Neural progenitor cell (in vitro differentiated cells): ENCODE measurements around the gene PEAR1. TPM values are rescaled to one million over a fixed set of nuclear protein-coding genes. Genes with fewer than 3 reads are reported as not detected.

Experiments used
- DNase-seq: peaks from one replicate; pipeline ENCODE4 v3.0.0-alpha.2; 2016; ENCODE audit warnings: low spot score
- H2AFZ ChIP-seq: fragments of 200-600 bp; sonication (generic); replicated peaks from 2 replicates; pipeline ENCODE4 v1.6.1; 2016; ENCODE audit warnings: antibody characterized with exemption
- H3F3A ChIP-seq: fragments of 200-600 bp; sonication (generic); 2 replicates; pipeline ENCODE4 v1.6.1; 2016; ENCODE audit warnings: antibody characterized with exemption, low read depth
- H3K27ac ChIP-seq: fragments of 200-600 bp; sonication (generic); 2 replicates; pipeline ENCODE4 v1.5.1; 2016; ENCODE audit warnings: mild to moderate bottlenecking
- H3K27me3 ChIP-seq: fragments of 200-600 bp; sonication (generic); 2 replicates; pipeline ENCODE4 v1.6.1; 2016; ENCODE audit warnings: mild to moderate bottlenecking, moderate library complexity
- H3K36me3 ChIP-seq: fragments of 200-600 bp; sonication (generic); 2 replicates; pipeline ENCODE4 v1.5.1; 2016
- H3K4me1 ChIP-seq: fragments of 200-600 bp; sonication (generic); 2 replicates; pipeline ENCODE4 v1.6.1; 2016; ENCODE audit warnings: mixed run types
- H3K4me2 ChIP-seq: fragments of 200-600 bp; sonication (generic); 2 replicates; pipeline ENCODE4 v1.6.1; 2016
- H3K4me3 ChIP-seq: fragments of 200-600 bp; sonication (generic); 2 replicates; pipeline ENCODE4 v1.5.1; 2016
- H3K79me2 ChIP-seq: fragments of 200-600 bp; sonication (generic); 2 replicates; pipeline ENCODE4 v1.6.1; 2016; ENCODE audit warnings: low read depth
- H3K9ac ChIP-seq: fragments of 200-600 bp; sonication (generic); 2 replicates; pipeline ENCODE4 v1.6.1; 2016
- H3K9me3 ChIP-seq: fragments of 200-600 bp; sonication (generic); 2 replicates; pipeline ENCODE4 v1.5.1; 2016; ENCODE audit warnings: low read depth
- H4K20me1 ChIP-seq: fragments of 200-600 bp; sonication (generic); 2 replicates; pipeline ENCODE4 v1.6.1; 2016; ENCODE audit warnings: low read depth
- H3K27ac Mint-ChIP-seq: 3 replicates; pipeline ENCODE4 v1.8.0; 2021; ENCODE audit warnings: mixed read lengths
- H3K27me3 Mint-ChIP-seq: 2 replicates; pipeline ENCODE4 v1.8.0; 2022; ENCODE audit warnings: low read depth, mild to moderate bottlenecking, inconsistent platforms, moderate library complexity, mixed read lengths; ENCODE audit not compliant: insufficient read depth
- H3K36me3 Mint-ChIP-seq: 3 replicates; pipeline ENCODE4 v1.8.0; 2021; ENCODE audit warnings: mixed read lengths
- H3K4me1 Mint-ChIP-seq: 3 replicates; pipeline ENCODE4 v1.8.0; 2021; ENCODE audit warnings: mixed read lengths
- H3K4me3 Mint-ChIP-seq: 3 replicates; pipeline ENCODE4 v1.8.0; 2021; ENCODE audit warnings: mild to moderate bottlenecking, moderate library complexity, mixed read lengths
- H3K9me3 Mint-ChIP-seq: 3 replicates; pipeline ENCODE4 v1.8.0; 2020; ENCODE audit warnings: mixed read lengths
- EZH2 ChIP-seq: fragments of 200-600 bp; sonication (generic); IDR thresholded peaks from 2 replicates; pipeline ENCODE4 v1.6.1; 2017; ENCODE audit warnings: antibody characterized with exemption, mild to moderate bottlenecking, moderate library complexity
- EZH2phosphoT487 ChIP-seq: fragments of 200-600 bp; sonication (generic); IDR thresholded peaks from 2 replicates; pipeline ENCODE4 v1.6.1; 2017; ENCODE audit warnings: antibody characterized with exemption
- total RNA-seq: library from RNA; depleted of rRNA; stranded (reverse); fragments of >200 nt; gene quantifications from 2 replicates; pipeline ENCODE4 v1.2.3, GENCODE V29; 2015; ENCODE audit warnings: low replicate concordance
- TF ChIP-seq, protein P1 (sequence below): fragments of 200-600 bp; sonication (generic); IDR thresholded peaks from 2 replicates; pipeline ENCODE4 v1.5.1; 2017; ENCODE audit warnings: antibody characterized with exemption, mild to moderate bottlenecking

PEAR1 gene
- total RNA-seq, 1 donor from 2014 or later: not detected

DNA sequence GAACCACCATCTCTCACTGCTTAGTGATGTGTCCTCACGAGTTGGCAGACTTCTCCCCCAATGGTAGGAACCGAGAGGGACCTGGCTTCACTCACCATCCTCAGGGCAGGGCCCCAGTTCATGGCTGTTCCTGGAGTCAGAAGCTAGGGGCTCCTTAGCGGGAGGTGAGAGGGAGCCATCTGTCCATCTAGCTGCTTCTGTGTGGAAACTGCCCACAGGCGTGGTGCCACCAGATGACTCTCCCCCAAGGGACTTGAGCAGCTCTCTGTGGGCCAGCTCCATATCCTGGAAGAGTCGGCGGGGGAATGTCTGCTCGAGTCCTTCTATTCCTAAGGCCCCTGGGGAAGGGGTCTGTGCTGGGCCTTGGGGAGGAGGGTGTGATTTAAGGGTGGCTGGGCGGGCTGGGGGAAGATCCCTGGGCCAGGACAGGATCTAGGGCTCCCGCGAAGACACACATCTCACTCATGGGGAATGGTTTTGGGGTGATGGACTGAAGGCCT, 43.3 kb downstream of the PEAR1 start:
- Histone ChIP-seq H3K79me2 (no peaks in the 10 kb centered on the region), H3K9me3 (no peaks in the 10 kb centered on the region), H3K9ac (no peak overlapping the region), H3K36me3 (no peaks in the 10 kb centered on the region), H2AFZ (no peak overlapping the region), H3K4me2 (no peak overlapping the region), H3K27me3 (peaks cover 3% of the 10 kb centered on the region), H3K27ac (no peak overlapping the region), H3K4me1 (peaks cover 11% of the 10 kb centered on the region), H3F3A (no peaks in the 10 kb centered on the region), H3K4me3 (no peak overlapping the region), H4K20me1 (peaks cover 10% of the 10 kb centered on the region)
- Mint-ChIP-seq H3K27me3 (peaks cover 12% of the 10 kb centered on the region), H3K27ac (no peak overlapping the region), H3K9me3 (no peaks in the 10 kb centered on the region), H3K36me3 (peaks cover 26% of the 10 kb centered on the region), H3K4me3 (no peak overlapping the region), H3K4me1 (peaks cover 9% of the 10 kb centered on the region)
- TF ChIP-seq EZH2phosphoT487 (no peak), EZH2 (no peak)
- TF ChIP-seq, protein P1, sequence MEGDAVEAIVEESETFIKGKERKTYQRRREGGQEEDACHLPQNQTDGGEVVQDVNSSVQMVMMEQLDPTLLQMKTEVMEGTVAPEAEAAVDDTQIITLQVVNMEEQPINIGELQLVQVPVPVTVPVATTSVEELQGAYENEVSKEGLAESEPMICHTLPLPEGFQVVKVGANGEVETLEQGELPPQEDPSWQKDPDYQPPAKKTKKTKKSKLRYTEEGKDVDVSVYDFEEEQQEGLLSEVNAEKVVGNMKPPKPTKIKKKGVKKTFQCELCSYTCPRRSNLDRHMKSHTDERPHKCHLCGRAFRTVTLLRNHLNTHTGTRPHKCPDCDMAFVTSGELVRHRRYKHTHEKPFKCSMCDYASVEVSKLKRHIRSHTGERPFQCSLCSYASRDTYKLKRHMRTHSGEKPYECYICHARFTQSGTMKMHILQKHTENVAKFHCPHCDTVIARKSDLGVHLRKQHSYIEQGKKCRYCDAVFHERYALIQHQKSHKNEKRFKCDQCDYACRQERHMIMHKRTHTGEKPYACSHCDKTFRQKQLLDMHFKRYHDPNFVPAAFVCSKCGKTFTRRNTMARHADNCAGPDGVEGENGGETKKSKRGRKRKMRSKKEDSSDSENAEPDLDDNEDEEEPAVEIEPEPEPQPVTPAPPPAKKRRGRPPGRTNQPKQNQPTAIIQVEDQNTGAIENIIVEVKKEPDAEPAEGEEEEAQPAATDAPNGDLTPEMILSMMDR: no peak
- no peak for DNase-seq

DNA sequence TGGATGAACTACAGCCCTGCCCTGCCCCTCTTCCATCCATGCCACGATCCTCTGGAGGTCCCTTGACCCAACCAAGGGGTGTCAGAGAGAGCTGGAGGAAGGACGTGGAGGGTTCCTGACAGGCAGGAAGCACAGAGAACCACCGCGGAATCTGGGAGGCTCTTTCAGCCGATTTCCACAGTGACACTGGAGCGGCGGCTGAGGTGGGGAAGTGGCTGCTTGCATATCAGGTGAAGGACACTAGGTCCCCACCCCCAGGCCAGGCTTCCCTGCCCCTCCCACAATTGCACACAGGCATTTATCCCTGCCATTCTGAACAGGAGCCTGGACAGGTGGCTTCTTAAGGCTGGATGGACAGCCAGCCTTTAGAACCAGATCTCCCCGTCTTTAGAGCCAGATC, 44.4 kb downstream of the PEAR1 start:
- H3K27me3 ChIP-seq: no peaks in the 10 kb centered on the region
- H3K9me3 Mint-ChIP-seq: no peaks in the 10 kb centered on the region
- H3K4me3 Mint-ChIP-seq: no peak overlapping the region
- DNase-seq: no peak
- no peaks in the 10 kb centered on the region for H3K36me3 ChIP-seq
- H3F3A ChIP-seq: no peaks in the 10 kb centered on the region
- H3K9ac ChIP-seq: no peak overlapping the region
- no peak overlapping the region for H3K4me3 ChIP-seq
- peaks cover 6% of the 10 kb centered on the region for H3K27me3 Mint-ChIP-seq
- no peaks in the 10 kb centered on the region for H3K79me2 ChIP-seq
- H3K4me1 Mint-ChIP-seq: peaks cover 4% of the 10 kb centered on the region
- peaks cover 30% of the 10 kb centered on the region for H3K36me3 Mint-ChIP-seq
- no peak overlapping the region for H2AFZ ChIP-seq
- H3K9me3 ChIP-seq: no peaks in the 10 kb centered on the region
- no peak overlapping the region for H3K4me2 ChIP-seq
- H3K27ac Mint-ChIP-seq: no peak overlapping the region
- peaks cover 8% of the 10 kb centered on the region for H3K4me1 ChIP-seq
- no peak for TF ChIP-seq EZH2phosphoT487
- TF ChIP-seq, protein P1: no peak
- no peak for TF ChIP-seq EZH2
- peaks cover 6% of the 10 kb centered on the region for H4K20me1 ChIP-seq
- H3K27ac ChIP-seq: no peak overlapping the region

DNA sequence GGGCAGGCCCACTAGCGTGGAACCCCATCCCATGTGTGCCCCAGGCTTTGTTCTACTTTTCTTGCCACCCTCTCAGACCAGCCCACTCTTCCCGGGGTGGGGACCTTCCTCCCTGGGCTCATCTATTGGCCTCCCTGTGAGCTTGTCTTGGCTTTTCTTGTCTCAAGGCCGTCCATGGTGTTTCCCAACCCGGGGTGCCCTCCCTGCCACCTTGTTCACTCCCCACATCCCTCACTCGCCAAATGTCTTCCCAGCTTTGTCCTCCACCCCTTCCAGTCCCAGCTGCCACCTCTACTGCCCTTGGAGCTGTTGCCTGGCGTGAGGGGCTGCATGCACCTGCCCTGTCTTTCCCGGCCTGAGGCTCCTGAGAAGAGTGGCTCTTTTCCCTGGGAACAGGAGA, 45.3 kb downstream of the PEAR1 start:
- H3K4me1 ChIP-seq: no peaks in the 10 kb centered on the region
- no peaks in the 10 kb centered on the region for H3K79me2 ChIP-seq
- no peak overlapping the region for H3K4me2 ChIP-seq
- Mint-ChIP-seq H3K4me3 (no peak overlapping the region), H3K27me3 (peaks cover 5% of the 10 kb centered on the region), H3K9me3 (no peaks in the 10 kb centered on the region), H3K27ac (no peak overlapping the region), H3K4me1 (no peaks in the 10 kb centered on the region), H3K36me3 (peaks cover 36% of the 10 kb centered on the region)
- H3K4me3 ChIP-seq: no peak overlapping the region
- no peaks in the 10 kb centered on the region for H3K27me3 ChIP-seq
- no peaks in the 10 kb centered on the region for H4K20me1 ChIP-seq
- no peak overlapping the region for H2AFZ ChIP-seq
- DNase-seq: no peak
- H3K9me3 ChIP-seq: no peaks in the 10 kb centered on the region
- H3F3A ChIP-seq: no peaks in the 10 kb centered on the region
- no peak for TF ChIP-seq EZH2
- TF ChIP-seq, protein P1: no peak
- H3K27ac ChIP-seq: no peak overlapping the region
- no peaks in the 10 kb centered on the region for H3K36me3 ChIP-seq
- no peak overlapping the region for H3K9ac ChIP-seq
